IMR-90 (cell line): ENCODE data around the gene TSR3. TPM values are rescaled to one million over a fixed set of nuclear protein-coding genes. Genes with fewer than 3 reads are reported as not detected.

Source experiments
- ATAC-seq: fragments of 200-7000 bp; cut with Tn5 transposase; 2 replicates; pipeline ENCODE4 v1.9.1; 2020; ENCODE audit warnings: low read depth, mild to moderate bottlenecking, moderate library complexity
- BruUV-seq: library from RNA; stranded (reverse); fragments of 400-500 nt; replicated peaks from 2 replicates; lab custom pipeline; 2021; lab: Mats Ljungman, UMichigan
- CTCF ChIA-PET: fragments of 300-600 bp; formaldehyde crosslinking; extraction: SDS; loops from one replicate; lab custom pipeline; 2021; ENCODE audit warnings: antibody characterized with exemption; lab: Yijun Ruan, JAX
- POLR2A ChIA-PET: fragments of 300-600 bp; sonication (Branson Sonifier 250); formaldehyde crosslinking; loops from one replicate; lab custom pipeline; 2022; ENCODE audit warnings: antibody characterized with exemption; ENCODE audit not compliant: unreplicated experiment; lab: Charles Lee
- DNase-seq: peaks from one replicate; pipeline ENCODE4 v3.0.0; 2013
- H2AFZ ChIP-seq: replicated peaks from 2 replicates; pipeline ENCODE3; 2013; ENCODE audit warnings: low read length, mild to moderate bottlenecking; ENCODE audit not compliant: poor library complexity
- H2AK5ac ChIP-seq: 2 replicates; pipeline ENCODE4 v1.6.1; 2013; ENCODE audit warnings: low read depth, low read length, inconsistent platforms
- H2AK9ac ChIP-seq: replicated peaks from 2 replicates; pipeline ENCODE3; 2013; ENCODE audit warnings: mild to moderate bottlenecking, low read depth, low read length, moderate library complexity; ENCODE audit not compliant: poor library complexity
- H2BK120ac ChIP-seq: 2 replicates; pipeline ENCODE4 v1.6.1; 2013; ENCODE audit warnings: low read depth, low read length, inconsistent platforms
- H2BK15ac ChIP-seq: 3 replicates; pipeline ENCODE4 v1.6.1; 2013; ENCODE audit warnings: low read depth, low read length, inconsistent platforms
- H2BK20ac ChIP-seq: 2 replicates; pipeline ENCODE4 v1.6.1; 2013; ENCODE audit warnings: low read depth, mild to moderate bottlenecking, inconsistent platforms, low read length, moderate library complexity
- H2BK5ac ChIP-seq: 2 replicates; pipeline ENCODE4 v1.6.1; 2013; ENCODE audit warnings: mild to moderate bottlenecking, low read depth, low read length, inconsistent platforms; ENCODE audit not compliant: poor library complexity, severe bottlenecking
- H3K14ac ChIP-seq: replicated peaks from 2 replicates; pipeline ENCODE4 v1.6.1; 2013; ENCODE audit warnings: low read depth, low read length, inconsistent platforms
- H3K18ac ChIP-seq: 2 replicates; pipeline ENCODE4 v1.6.1; 2013; ENCODE audit warnings: low read depth, low read length, control low read depth
- H3K23ac ChIP-seq: 2 replicates; pipeline ENCODE4 v1.6.1; 2013; ENCODE audit warnings: low read depth, low read length, inconsistent platforms
- H3K27ac ChIP-seq: 2 replicates; pipeline ENCODE4 v1.5.1; 2013; ENCODE audit warnings: mild to moderate bottlenecking, control low read depth, low read length; ENCODE audit not compliant: insufficient read depth
- H3K27me3 ChIP-seq: 2 replicates; pipeline ENCODE4 v1.6.1; 2013; ENCODE audit warnings: low read length; ENCODE audit not compliant: control insufficient read depth, insufficient read depth
- H3K36me3 ChIP-seq: 2 replicates; pipeline ENCODE4 v1.6.1; 2013; ENCODE audit warnings: low read length, mixed read lengths; ENCODE audit not compliant: control insufficient read depth, insufficient read depth
- H3K4ac ChIP-seq: 2 replicates; pipeline ENCODE4 v1.6.1; 2013; ENCODE audit warnings: low read depth, low read length, inconsistent platforms
- H3K4me1 ChIP-seq: 2 replicates; pipeline ENCODE4 v1.6.1; 2013; ENCODE audit warnings: low read length, mixed read lengths; ENCODE audit not compliant: control insufficient read depth, insufficient read depth
- H3K4me2 ChIP-seq: 2 replicates; pipeline ENCODE4 v1.6.1; 2013; ENCODE audit warnings: low read depth, mild to moderate bottlenecking, control low read depth, low read length, moderate library complexity
- H3K4me3 ChIP-seq: 2 replicates; pipeline ENCODE4 v1.5.1; 2013; ENCODE audit warnings: low read depth, mild to moderate bottlenecking, control low read depth, low read length, moderate library complexity; ENCODE audit not compliant: insufficient read depth
- H3K56ac ChIP-seq: 2 replicates; pipeline ENCODE4 v1.6.1; 2013; ENCODE audit warnings: low read length, inconsistent platforms; ENCODE audit not compliant: insufficient read depth; ENCODE audit errors: extremely low read depth
- H3K79me1 ChIP-seq, 2 experiments: 2 replicates each; pipeline ENCODE4 v1.6.1; 2013; ENCODE audit warnings: low read length in 2 of 2, inconsistent platforms in 1 of 2, low read depth in 1 of 2
- H3K9ac ChIP-seq: 2 replicates; pipeline ENCODE4 v1.6.1; 2013; ENCODE audit warnings: low read depth, low read length, control low read depth
- H3K9me1 ChIP-seq: 2 replicates; pipeline ENCODE4 v1.6.1; 2013; ENCODE audit warnings: low read length, inconsistent platforms; ENCODE audit not compliant: insufficient read depth
- H3K9me3 ChIP-seq: 2 replicates; pipeline ENCODE4 v1.6.1; 2013; ENCODE audit warnings: low read length; ENCODE audit not compliant: control insufficient read depth, insufficient read depth
- H4K20me1 ChIP-seq: 2 replicates; pipeline ENCODE4 v1.6.1; 2013; ENCODE audit warnings: low read length, inconsistent platforms; ENCODE audit not compliant: insufficient read depth
- H4K5ac ChIP-seq: 2 replicates; pipeline ENCODE4 v1.6.1; 2013; ENCODE audit warnings: mild to moderate bottlenecking, low read depth, low read length, control low read depth
- H4K8ac ChIP-seq, 2 experiments: 2 replicates each; pipeline ENCODE4 v1.6.1; 2013; ENCODE audit warnings: low read depth in 2 of 2, low read length in 2 of 2, control low read depth in 1 of 2, inconsistent platforms in 1 of 2
- H4K91ac ChIP-seq: 2 replicates; pipeline ENCODE4 v1.6.1; 2013; ENCODE audit warnings: low read depth, low read length, inconsistent platforms; ENCODE audit not compliant: insufficient read depth
- FOS ChIP-seq: fragments of 150-350 bp; IDR thresholded peaks from 2 replicates; pipeline ENCODE4 v1.6.1; 2016; ENCODE audit warnings: low read depth, low read length
- MXI1 ChIP-seq: IDR thresholded peaks from 2 replicates; pipeline ENCODE4 v1.6.1; 2012; ENCODE audit warnings: low read depth, mild to moderate bottlenecking, low read length, moderate library complexity, borderline replicate concordance
- WGBS, 2 experiments: methylation state at CpG; one replicate each; pipeline versions ENCODE4 v1.1.5 to v1.1.7; 2013; ENCODE audit warnings: missing lambda C conversion rate in 2 of 2; ENCODE audit not compliant: insufficient read length in 1 of 2; ENCODE audit errors: extremely low coverage in 2 of 2; 5-methylcytosine and 5-hydroxymethylcytosine counted together
- dilution Hi-C: fragments of 300-500 bp; cut with HindIII; formaldehyde crosslinking; loops from one replicate; pipeline ENCODE4 v1.14.3; 2018; ENCODE audit warnings: low sequenced_read_pairs; ENCODE audit not compliant: unreplicated experiment
- in situ Hi-C: fragments of 300-500 bp; cut with MboI; formaldehyde crosslinking; loops from 3 replicates; pipeline ENCODE4 v1.14.3; 2019; ENCODE audit warnings: low sequenced_read_pairs, inconsistent platforms, mixed read lengths
- intact Hi-C: fragments of 100-400 bp; cut with micrococcal nuclease; formaldehyde crosslinking; loops from 2 replicates; pipeline ENCODE4 v1.10.0; 2022
- polyA plus RNA-seq, 3 experiments: library from polyadenylated mRNA; depleted of rRNA; stranded (reverse); fragments of >200 nt; gene quantifications; 2 replicates each; pipeline ENCODE4 v1.2.3, GENCODE V29; 2012; ENCODE audit warnings: low replicate concordance in 1 of 3
- total RNA-seq: library from RNA; depleted of rRNA; stranded (reverse); fragments of >200 nt; gene quantifications from 2 replicates; pipeline ENCODE4 v1.2.3, GENCODE V29; 2012

The TSR3 gene
- total and polyA plus RNA-seq, 2 of the 4 experiments (the other 2 are of a cell fraction) = 38.0 to 52.9 TPM

GRCh38 chr16:1310832-1311200 lies 40.9 kb downstream of the TSR3 start:
- no peak overlapping the region for H4K5ac ChIP-seq
- H4K20me1 ChIP-seq = peaks cover 60% of the 10 kb centered on the region
- H3K23ac ChIP-seq = peak overlapping the region; percentile 55
- TF ChIP-seq FOS (no peak), MXI1 (peak; percentile 28; the same call in 1 of the 2 replicates)
- no peak overlapping the region for H4K8ac ChIP-seq
- BruUV-seq = no TSS peak
- H3K79me1 ChIP-seq = peaks cover 3 to 21% of the 10 kb centered on the region in 2 experiments
- no peak overlapping the region; the same call in 1 of the 2 replicates for H3K14ac ChIP-seq
- WGBS, 2 experiments = no CpG with 5 or more reads among the region's 14 CpGs
- H3K18ac ChIP-seq = no peak overlapping the region
- no peak for DNase-seq
- H3K27ac ChIP-seq = peak overlapping the region; percentile 45; the same call in 1 of the 2 replicates
- no peak overlapping the region for H3K56ac ChIP-seq
- H2BK120ac ChIP-seq = no peak overlapping the region
- H2AK5ac ChIP-seq = no peak overlapping the region
- no peak overlapping the region for H2BK20ac ChIP-seq
- H3K4me3 ChIP-seq = peak overlapping the region; percentile 90
- H2AFZ ChIP-seq = no peak overlapping the region
- in situ Hi-C loops (no loop called here), dilution Hi-C loops (no loop called here), intact Hi-C loops (no loop called here)
- peaks cover 7% of the 10 kb centered on the region for H3K9me1 ChIP-seq
- no peaks in the 10 kb centered on the region for H3K9me3 ChIP-seq
- H2AK9ac ChIP-seq = peak overlapping the region; percentile 79
- CTCF ChIA-PET = no interaction called here
- peaks cover 30% of the 10 kb centered on the region for H3K36me3 ChIP-seq
- no peak overlapping the region for H3K4ac ChIP-seq
- H3K9ac ChIP-seq = peak overlapping the region; percentile 90
- H3K4me2 ChIP-seq = peak overlapping the region; percentile 97
- no peak overlapping the region for H2BK15ac ChIP-seq
- no peak overlapping the region for H4K91ac ChIP-seq
- no peaks in the 10 kb centered on the region for H3K27me3 ChIP-seq
- POLR2A ChIA-PET = no interaction called here
- no peak for ATAC-seq
- peaks cover 15% of the 10 kb centered on the region for H3K4me1 ChIP-seq
- H2BK5ac ChIP-seq = no peak overlapping the region
